Left renal pelvis (tissue), 4 donors: ENCODE measurements around the gene KRT6C. TPM values are rescaled to one million over a fixed set of nuclear protein-coding genes. Genes with fewer than 3 reads are reported as not detected.

Experiments
- polyA plus RNA-seq, 4 donors: library from polyadenylated mRNA; unstranded; fragments of 120-200 nt; gene quantifications; one replicate each; pipeline ENCODE4 v1.2.1, GENCODE V29; 2013; ENCODE audit not compliant: insufficient read length in 4 of 4

KRT6C gene
- polyA plus RNA-seq, 4 donors, result not detected

Other genes with a start within 250 kb of the KRT6C start
- 100 to 1,000 TPM in 2 of 4 donors, 10 to 100 TPM in 1, 1 to 10 TPM in 1; 2.4 to 127 (median 83.6) TPM for gene KRT7, start 240.6 kb downstream of the KRT6C start, polyA plus RNA-seq
- gene KRT86, start 199.2 kb downstream of the KRT6C start, polyA plus RNA-seq, result under 1 TPM in 1 of 4 donors, not detected in 3; 0.09 TPM
- not detected for gene KRT81, start 182.3 kb downstream of the KRT6C start, polyA plus RNA-seq
- not detected for gene KRT83, start 152.4 kb downstream of the KRT6C start, polyA plus RNA-seq
- under 1 TPM in 1 of 4 donors, not detected in 3; 0.12 TPM for gene KRT85, start 106.3 kb downstream of the KRT6C start, polyA plus RNA-seq
- gene KRT84, start 88.2 kb downstream of the KRT6C start, polyA plus RNA-seq, result not detected
- gene KRT82, start 67.5 kb downstream of the KRT6C start, polyA plus RNA-seq, result not detected
- gene KRT75, start 39.4 kb downstream of the KRT6C start, polyA plus RNA-seq, result not detected
- under 1 TPM in 1 of 4 donors, not detected in 3; 0.22 TPM for gene KRT6B, start 21.7 kb downstream of the KRT6C start, polyA plus RNA-seq
- gene KRT6A, start 19.5 kb upstream of the KRT6C start, polyA plus RNA-seq, result under 1 TPM in 1 of 4 donors, not detected in 3; 0.07 TPM
- gene KRT5, start 46.6 kb upstream of the KRT6C start, polyA plus RNA-seq, result 1 to 10 TPM in 1 of 4 donors, under 1 TPM in 3; 0.17 to 1.4 (median 0.37) TPM
- gene KRT71, start 79.3 kb upstream of the KRT6C start, polyA plus RNA-seq, result under 1 TPM in 1 of 4 donors, not detected in 3; 0.30 TPM
- not detected for gene KRT74, start 100.0 kb upstream of the KRT6C start, polyA plus RNA-seq
- gene KRT72, start 127.7 kb upstream of the KRT6C start, polyA plus RNA-seq, result not detected
- not detected for gene KRT73, start 144.8 kb upstream of the KRT6C start, polyA plus RNA-seq
- not detected for gene KRT2, start 178.4 kb upstream of the KRT6C start, polyA plus RNA-seq
- 1 to 10 TPM in 1 of 4 donors, under 1 TPM in 3; 0.34 to 2.5 (median 0.39) TPM for gene KRT1, start 206.6 kb upstream of the KRT6C start, polyA plus RNA-seq
- not detected for gene KRT77, start 229.7 kb upstream of the KRT6C start, polyA plus RNA-seq